Esophagus squamous epithelium (tissue), 5 donors: ENCODE measurements around the gene PKP3. TPM values are rescaled to one million over a fixed set of nuclear protein-coding genes. Genes with fewer than 3 reads are reported as not detected.
"Not testable (repeated sequence)": the region's sequence is repeated elsewhere in the genome, so short reads cannot be mapped to it uniquely, and the experiment has no call there.

Source experiments
- DNase-seq: peaks from one replicate; lab custom pipeline; 2025; lab: John Stamatoyannopoulos, UW
- H3K27ac ChIP-seq, 4 donors: fragments of 200-600 bp; sonication (generic); one replicate each; pipeline ENCODE4 v1.5.1; 2016 to 2019; ENCODE audit warnings: mild to moderate bottlenecking in 1 of 4
- H3K27me3 ChIP-seq, 4 donors: fragments of 200-600 bp; sonication (generic); 1 replicate in 3 of 4; 2 replicates in 1 of 4; pipeline versions ENCODE4 v1.5.1 to v1.6.0; 2017 to 2021; ENCODE audit warnings: antibody characterized with exemption in 1 of 4
- H3K36me3 ChIP-seq, 3 donors: fragments of 200-600 bp; sonication (generic); one replicate each; pipeline ENCODE4 v1.5.1; 2016 to 2019
- H3K4me1 ChIP-seq, 3 donors: fragments of 200-600 bp; sonication (generic); one replicate each; pipeline ENCODE4 v1.5.1; 2017 to 2019
- H3K4me3 ChIP-seq, 4 donors: fragments of 200-600 bp; sonication (generic); 1 replicate in 3 of 4; 2 replicates in 1 of 4; pipeline ENCODE4 v1.5.1; 2016 to 2019; ENCODE audit warnings: mild to moderate bottlenecking in 2 of 4, moderate library complexity in 1 of 4
- H3K9me3 ChIP-seq, 3 donors: fragments of 200-600 bp; sonication (generic); one replicate each; pipeline ENCODE4 v1.5.1; 2016 to 2019
- POLR2A ChIP-seq, 4 donors: fragments of 450-650 bp; IDR thresholded peaks; one replicate each; pipeline ENCODE4 v1.6.1; 2017; ENCODE audit warnings: antibody characterized with exemption in 4 of 4, mild to moderate bottlenecking in 4 of 4, moderate library complexity in 3 of 4
- WGBS, 2 donors: methylation state at CpG; one replicate each; pipeline ENCODE4 v1.1.5; 2018; 5-methylcytosine and 5-hydroxymethylcytosine counted together
- intact Hi-C: fragments of 100-400 bp; cut with DNase I; formaldehyde crosslinking; loops from one replicate; pipeline ENCODE4 v1.15.0; 2022
- total RNA-seq, 4 donors: library from RNA; depleted of rRNA; stranded (reverse); fragments of >200 nt; gene quantifications; one replicate each; pipeline ENCODE4 v1.1.0, GENCODE V29; 2016
- TF ChIP-seq, protein P1 (sequence below), 6 experiments: fragments of 450-650 bp in 4 of 6; fragments of 200-600 bp in 2 of 6; sonication (generic) in 2 of 6; IDR thresholded peaks; one replicate each; pipeline ENCODE4 v1.5.1; 2016 to 2019; ENCODE audit warnings: antibody characterized with exemption in 6 of 6, mild to moderate bottlenecking in 4 of 6, moderate library complexity in 4 of 6
- donor health status: DM: yes; HTN: yes; CAD: no.

The PKP3 gene, protein sequence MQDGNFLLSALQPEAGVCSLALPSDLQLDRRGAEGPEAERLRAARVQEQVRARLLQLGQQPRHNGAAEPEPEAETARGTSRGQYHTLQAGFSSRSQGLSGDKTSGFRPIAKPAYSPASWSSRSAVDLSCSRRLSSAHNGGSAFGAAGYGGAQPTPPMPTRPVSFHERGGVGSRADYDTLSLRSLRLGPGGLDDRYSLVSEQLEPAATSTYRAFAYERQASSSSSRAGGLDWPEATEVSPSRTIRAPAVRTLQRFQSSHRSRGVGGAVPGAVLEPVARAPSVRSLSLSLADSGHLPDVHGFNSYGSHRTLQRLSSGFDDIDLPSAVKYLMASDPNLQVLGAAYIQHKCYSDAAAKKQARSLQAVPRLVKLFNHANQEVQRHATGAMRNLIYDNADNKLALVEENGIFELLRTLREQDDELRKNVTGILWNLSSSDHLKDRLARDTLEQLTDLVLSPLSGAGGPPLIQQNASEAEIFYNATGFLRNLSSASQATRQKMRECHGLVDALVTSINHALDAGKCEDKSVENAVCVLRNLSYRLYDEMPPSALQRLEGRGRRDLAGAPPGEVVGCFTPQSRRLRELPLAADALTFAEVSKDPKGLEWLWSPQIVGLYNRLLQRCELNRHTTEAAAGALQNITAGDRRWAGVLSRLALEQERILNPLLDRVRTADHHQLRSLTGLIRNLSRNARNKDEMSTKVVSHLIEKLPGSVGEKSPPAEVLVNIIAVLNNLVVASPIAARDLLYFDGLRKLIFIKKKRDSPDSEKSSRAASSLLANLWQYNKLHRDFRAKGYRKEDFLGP
- 1,000 to 10,000 TPM in 1 of 4 donors, 100 to 1,000 TPM in 3; 314 to 1,016 (median 520) TPM for total RNA-seq

DNA sequence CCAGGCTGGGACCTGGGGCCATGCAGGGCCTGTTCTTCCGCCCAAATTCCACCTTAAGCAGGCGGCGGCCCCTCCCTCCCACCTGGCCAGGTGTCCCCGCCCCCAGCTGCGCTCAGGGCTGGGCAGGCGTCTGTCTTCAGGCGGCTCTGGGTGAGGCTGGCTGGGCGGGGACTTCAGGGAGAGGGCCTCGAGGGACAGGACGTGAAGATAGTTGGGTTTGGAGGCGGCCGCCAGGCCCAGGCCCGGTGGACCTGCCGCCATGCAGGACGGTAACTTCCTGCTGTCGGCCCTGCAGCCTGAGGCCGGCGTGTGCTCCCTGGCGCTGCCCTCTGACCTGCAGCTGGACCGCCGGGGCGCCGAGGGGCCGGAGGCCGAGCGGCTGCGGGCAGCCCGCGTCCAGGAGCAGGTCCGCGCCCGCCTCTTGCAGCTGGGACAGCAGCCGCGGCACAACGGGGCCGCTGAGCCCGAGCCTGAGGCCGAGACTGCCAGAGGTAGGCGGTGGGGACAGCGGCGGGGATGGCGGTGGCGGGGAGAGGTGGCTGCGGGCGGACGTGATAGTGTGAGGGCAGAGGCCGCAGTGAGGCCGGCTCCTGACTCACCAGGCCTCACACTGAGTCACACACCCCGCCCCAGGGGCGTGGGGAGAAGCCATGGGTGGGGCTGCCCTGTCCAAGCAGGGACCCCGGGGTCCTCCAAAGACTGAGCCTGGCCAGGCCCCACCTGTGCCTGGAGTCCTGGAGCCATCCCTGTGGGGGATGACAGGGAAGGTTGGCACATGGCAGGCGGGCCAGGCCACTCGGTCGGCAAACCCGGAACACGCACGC, at the start of gene PKP3:
Gene PKP3 (plus strand): TSS at position 176 of the 824 bp plus-strand sequence. CDS start 84 bp downstream, at position 260.
- Histone ChIP-seq H3K4me1 (peaks cover 8 to 46% (median 19%) of the 10 kb centered on the region in 3 donors), H3K27ac (peak within 1 kb of the TSS; percentile 87 to 97 (median 95)), H3K9me3 (no peaks in the 10 kb centered on the region), H3K36me3 (peaks cover 0 to 21% (median 0%) of the 10 kb centered on the region in 3 donors), H3K27me3 (peaks cover 0 to 28% (median 0%) of the 10 kb centered on the region in 4 donors), H3K4me3 (peak within 1 kb of the TSS; percentile 65 to 74 (median 68))
- 56% methylated on average over 10 of the region's 57 CpGs; no CpG with 5 or more reads in 1 of the 2 donors for WGBS, 2 donors
- TF ChIP-seq, protein P1, sequence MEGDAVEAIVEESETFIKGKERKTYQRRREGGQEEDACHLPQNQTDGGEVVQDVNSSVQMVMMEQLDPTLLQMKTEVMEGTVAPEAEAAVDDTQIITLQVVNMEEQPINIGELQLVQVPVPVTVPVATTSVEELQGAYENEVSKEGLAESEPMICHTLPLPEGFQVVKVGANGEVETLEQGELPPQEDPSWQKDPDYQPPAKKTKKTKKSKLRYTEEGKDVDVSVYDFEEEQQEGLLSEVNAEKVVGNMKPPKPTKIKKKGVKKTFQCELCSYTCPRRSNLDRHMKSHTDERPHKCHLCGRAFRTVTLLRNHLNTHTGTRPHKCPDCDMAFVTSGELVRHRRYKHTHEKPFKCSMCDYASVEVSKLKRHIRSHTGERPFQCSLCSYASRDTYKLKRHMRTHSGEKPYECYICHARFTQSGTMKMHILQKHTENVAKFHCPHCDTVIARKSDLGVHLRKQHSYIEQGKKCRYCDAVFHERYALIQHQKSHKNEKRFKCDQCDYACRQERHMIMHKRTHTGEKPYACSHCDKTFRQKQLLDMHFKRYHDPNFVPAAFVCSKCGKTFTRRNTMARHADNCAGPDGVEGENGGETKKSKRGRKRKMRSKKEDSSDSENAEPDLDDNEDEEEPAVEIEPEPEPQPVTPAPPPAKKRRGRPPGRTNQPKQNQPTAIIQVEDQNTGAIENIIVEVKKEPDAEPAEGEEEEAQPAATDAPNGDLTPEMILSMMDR (IDR thresholded peaks at IDR 0.05), result peak in 1 of 6 experiments; percentile 4
- peak in 3 of 4 donors; percentile 16 to 77 (median 70) for TF ChIP-seq POLR2A (IDR thresholded peaks at IDR 0.05)
- DNase-seq, result no peak
- intact Hi-C loops, result no loop called here

DNA sequence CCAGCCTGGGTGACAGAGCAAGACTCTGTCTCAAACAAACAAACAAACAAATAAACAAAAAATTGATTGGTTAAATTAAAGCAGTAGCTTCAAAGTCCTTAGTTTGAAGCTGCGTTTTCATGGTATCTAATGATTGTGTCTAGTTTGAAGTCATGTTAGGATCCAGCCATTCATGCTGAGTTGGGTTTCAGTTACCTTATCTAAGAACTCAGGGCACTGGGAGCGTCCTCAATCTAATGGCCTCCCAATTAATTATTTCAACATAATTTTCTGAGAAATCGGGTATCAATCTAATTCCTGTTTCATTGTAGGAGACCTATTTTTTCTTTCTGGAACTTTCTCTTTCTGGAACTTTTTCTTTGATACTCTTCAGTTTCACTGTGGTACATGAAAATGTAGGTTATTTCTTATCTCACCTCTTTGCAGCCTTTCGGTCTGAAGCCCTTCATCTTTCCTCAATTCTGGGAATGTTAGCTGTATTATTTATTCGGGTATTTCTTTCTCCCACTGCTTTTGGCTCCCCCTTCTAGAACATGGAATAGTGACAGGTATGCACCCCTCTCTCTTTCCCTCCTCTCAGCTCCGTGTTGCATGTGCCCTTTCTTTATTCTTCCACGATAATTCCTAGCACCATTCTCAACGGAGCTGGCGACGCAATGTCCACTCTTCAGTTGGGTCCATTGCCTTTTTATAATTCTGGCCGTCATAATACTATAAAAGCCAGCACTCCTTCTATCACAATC, 49.0 kb upstream of the PKP3 start:
- no peak for DNase-seq
- TF ChIP-seq, protein P1 (IDR thresholded peaks at IDR 0.05), result no peak
- no peak for TF ChIP-seq POLR2A (IDR thresholded peaks at IDR 0.05)
- Histone ChIP-seq H3K27me3 (peaks cover 0 to 43% (median 0%) of the 10 kb centered on the region in 4 donors), H3K36me3 (no peaks in the 10 kb centered on the region), H3K4me3 (no peak overlapping the region), H3K27ac (no peak overlapping the region), H3K4me1 (peaks cover 3 to 12% (median 4%) of the 10 kb centered on the region in 3 donors), H3K9me3 (no peaks in the 10 kb centered on the region)
- WGBS, 2 donors, result 92% methylated on average over 11 of the region's 11 CpGs
- intact Hi-C loops, result no loop called here

DNA sequence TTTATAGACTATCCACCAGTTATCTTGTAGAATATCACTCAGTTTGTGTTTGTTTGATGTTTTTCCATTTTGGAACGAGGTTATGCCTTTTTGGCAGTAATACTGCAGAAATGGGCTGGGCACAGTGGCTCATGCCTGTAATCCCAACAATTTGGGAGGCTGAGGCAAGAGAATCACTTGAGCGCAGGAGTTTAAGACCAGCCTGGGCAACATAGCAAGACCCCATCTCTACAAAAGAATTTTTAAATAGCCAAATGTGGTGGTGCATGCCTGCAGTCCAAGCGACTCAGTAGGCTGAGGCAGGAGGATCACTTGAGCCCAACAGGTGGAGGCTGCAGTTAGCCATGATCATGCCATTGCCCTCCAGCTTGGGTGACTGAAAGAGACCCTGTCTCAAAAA, 47.5 kb upstream of the PKP3 start:
- WGBS, 2 donors, result 78 to 82% methylated on average over 3 of the region's 3 CpGs

DNA sequence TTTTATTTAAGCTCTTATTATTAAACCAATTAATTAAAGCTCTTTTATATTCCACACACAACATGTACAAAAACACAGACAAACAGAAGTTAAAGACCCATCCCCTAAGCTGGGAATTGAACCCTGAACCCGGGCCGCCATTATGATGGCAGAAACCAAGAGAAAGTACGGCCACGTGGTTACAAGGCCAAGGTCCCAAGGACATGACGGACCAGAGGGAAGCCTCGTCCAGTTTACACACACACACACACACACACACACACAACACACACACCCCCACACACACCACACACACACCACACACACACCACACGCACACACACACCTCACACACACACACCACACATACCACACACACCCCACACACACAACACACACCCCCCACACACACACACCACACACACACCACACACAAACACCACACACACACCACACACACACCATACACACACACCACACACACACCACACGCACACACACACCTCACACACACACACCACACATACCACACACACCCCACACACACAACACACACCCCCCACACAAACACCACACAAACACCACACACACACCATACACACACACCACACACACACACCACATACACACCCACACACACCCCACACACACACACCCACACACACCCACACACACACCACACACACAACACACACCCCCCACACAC, 44.6 kb upstream of the PKP3 start:
- WGBS, 2 donors, result 78 to 89% methylated on average over 2 to 3 of the region's 8 CpGs
- H3K36me3 ChIP-seq, H3K27ac ChIP-seq, H3K9me3 ChIP-seq, intact Hi-C loops, DNase-seq, H3K4me3 ChIP-seq: not testable (repeated sequence)
- peaks cover 9 to 40% (median 25%) of the 10 kb centered on the region in 3 donors for H3K4me1 ChIP-seq
- H3K27me3 ChIP-seq, result peaks cover 0 to 58% (median 0%) of the 10 kb centered on the region in 4 donors

More for the DNA sequence above, 47.5 kb upstream of the PKP3 start:
- H3K27me3 ChIP-seq, result peaks cover 0 to 52% (median 0%) of the 10 kb centered on the region in 4 donors
- no peak for TF ChIP-seq POLR2A (IDR thresholded peaks at IDR 0.05)
- TF ChIP-seq, protein P1 (IDR thresholded peaks at IDR 0.05), result no peak
- no peak overlapping the region for H3K4me3 ChIP-seq
- intact Hi-C loops, result no loop called here
- no peak overlapping the region for H3K27ac ChIP-seq
- no peak for DNase-seq
- no peaks in the 10 kb centered on the region for H3K9me3 ChIP-seq
- peaks cover 4 to 27% (median 6%) of the 10 kb centered on the region in 3 donors for H3K4me1 ChIP-seq
- no peaks in the 10 kb centered on the region for H3K36me3 ChIP-seq

DNA sequence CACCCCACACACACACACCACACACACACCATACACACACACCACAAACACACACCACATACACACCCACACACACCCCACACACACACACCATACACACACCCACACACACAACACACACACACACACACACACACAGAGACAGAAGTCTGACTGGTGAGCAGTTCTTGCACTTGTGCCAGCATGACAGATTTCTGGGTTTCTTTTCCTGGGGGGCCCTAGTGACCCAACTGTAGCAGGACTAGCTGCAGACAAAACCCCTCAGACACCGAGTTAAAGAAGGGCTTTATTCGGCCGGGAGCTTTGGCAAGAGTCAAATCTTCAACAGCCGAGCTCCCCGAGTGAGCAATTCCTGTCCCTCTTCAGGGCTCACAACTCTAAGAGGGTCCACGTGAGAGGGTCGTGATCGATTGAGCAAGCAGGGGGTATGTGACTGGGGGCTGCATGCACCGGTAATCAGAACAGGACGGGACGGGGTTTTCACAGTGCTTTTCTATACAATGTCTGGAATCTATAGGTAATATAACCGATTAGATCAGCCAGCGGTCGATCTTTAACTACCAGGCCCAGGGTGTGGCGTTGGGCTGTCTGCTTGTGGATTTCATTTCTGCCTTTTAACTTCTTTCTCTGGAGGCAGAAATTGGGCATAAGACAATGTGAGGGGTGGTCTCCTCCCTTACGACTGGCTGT, 43.8 kb upstream of the PKP3 start:
- peaks cover 0 to 54% (median 0%) of the 10 kb centered on the region in 4 donors for H3K27me3 ChIP-seq
- intact Hi-C loops, H3K4me3 ChIP-seq, H3K36me3 ChIP-seq, H3K9me3 ChIP-seq, DNase-seq: not testable (repeated sequence)
- peak overlapping the region; percentile 14 to 73 (median 64) for H3K27ac ChIP-seq
- H3K4me1 ChIP-seq, result peaks cover 10 to 47% (median 26%) of the 10 kb centered on the region in 3 donors
- 16 to 45% methylated on average over 5 to 8 of the region's 16 CpGs for WGBS, 2 donors
